CD4-positive, alpha-beta T cell treated with Interleukin-21 for 1 hour (primary cell): ENCODE data around the gene SYNPO2.

Source experiments
- DNase-seq: peaks from one replicate; pipeline ENCODE4 v3.0.0-alpha.2; 2020

The SYNPO2 gene

GRCh38 chr4:118884716-118885115 is 3.9 kb upstream of the SYNPO2 start:
- DNase-seq, result no peak

- DNase-seq, result no peak
Observed at GRCh38 chr4:118889312-118889691, 648 bp downstream of the SYNPO2 start.

GRCh38 chr4:118894034-118894433 is 5.4 kb downstream of the SYNPO2 start:
- no peak for DNase-seq

DNA sequence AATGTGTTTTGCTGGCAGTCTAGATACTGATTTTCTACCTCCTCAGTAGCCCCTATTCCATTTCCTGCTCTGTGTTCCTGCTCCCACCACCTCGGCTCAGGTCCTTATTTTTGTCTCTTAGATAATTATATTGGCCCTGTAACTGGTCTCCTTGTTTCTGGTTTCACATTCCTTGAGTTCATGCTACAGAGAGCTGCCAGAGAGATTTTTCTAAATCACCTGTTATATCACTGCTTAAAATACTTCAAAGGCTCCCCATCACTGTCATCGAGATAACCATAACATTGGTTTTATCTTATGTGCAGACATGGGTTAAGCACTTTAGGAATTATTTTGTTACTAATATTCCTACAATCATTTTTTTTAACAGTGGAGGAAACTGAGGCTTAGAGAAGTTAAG is 9.6 kb downstream of the SYNPO2 start:
- no peak for DNase-seq

- DNase-seq, result no peak
Observed at GRCh38 chr4:118898684-118899138, 10.1 kb downstream of the SYNPO2 start.

- DNase-seq, result no peak
Observed at GRCh38 chr4:118904418-118904817, 15.8 kb downstream of the SYNPO2 start.

GRCh38 chr4:118904935-118905334 is 16.3 kb downstream of the SYNPO2 start:
- no peak for DNase-seq

DNA sequence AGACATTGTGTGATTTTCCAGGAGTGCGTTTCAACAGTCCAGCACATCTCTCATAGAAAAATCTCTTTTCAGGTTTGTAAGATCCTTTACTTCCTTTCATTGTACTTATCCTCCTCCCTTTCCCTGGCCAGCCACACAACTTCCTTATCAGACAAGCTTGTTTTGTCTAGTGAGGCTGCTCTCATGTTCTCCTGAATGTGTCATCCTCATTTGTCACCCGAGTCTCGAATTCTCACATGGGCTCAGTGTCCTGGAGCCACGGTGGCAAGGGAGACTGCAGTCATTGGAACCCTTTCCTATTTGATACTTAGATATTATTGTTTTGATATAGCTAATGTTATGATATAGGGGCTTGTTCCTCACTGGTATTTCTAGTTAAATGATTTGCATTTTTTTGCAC is 16.9 kb downstream of the SYNPO2 start:
- DNase-seq, result no peak

DNA sequence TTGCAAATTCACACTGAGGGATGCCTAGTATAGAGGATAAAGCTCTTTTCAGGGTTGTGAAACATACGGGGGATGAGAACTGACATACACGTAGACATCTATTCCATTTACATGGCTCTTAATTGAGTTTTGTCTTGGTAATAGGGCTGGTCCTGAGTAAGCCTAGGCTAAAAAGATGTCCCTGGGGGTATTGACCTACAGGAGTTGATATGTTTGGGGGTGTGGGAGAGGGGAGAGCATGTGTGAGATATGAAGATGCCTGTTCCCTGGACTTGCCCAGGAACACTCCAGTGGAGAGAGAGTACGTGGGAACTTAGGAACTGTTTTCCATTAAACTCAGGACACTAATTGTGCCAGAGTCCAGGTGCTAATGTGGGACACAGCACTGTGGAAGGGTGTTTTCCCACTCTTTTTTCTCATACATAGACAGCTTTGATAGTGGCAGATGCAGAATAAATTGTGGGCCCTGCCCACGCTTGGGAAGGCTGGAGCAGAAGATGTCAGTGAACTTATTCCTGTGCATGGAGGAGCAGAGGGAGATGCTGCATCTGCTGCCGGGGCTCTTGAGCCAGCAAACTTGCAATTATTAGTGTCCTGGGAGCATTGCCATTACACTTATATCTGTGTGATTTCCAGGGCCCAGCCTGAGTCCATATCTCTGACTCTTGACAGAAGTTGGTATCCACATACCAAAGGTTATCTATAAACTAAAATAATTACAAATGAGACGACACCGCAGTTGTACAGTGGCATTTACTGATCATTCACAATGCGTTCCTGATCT is 20.7 kb downstream of the SYNPO2 start:
- DNase-seq, result no peak

- DNase-seq, result no peak
Observed at GRCh38 chr4:118910221-118910620, 21.6 kb downstream of the SYNPO2 start.

DNA sequence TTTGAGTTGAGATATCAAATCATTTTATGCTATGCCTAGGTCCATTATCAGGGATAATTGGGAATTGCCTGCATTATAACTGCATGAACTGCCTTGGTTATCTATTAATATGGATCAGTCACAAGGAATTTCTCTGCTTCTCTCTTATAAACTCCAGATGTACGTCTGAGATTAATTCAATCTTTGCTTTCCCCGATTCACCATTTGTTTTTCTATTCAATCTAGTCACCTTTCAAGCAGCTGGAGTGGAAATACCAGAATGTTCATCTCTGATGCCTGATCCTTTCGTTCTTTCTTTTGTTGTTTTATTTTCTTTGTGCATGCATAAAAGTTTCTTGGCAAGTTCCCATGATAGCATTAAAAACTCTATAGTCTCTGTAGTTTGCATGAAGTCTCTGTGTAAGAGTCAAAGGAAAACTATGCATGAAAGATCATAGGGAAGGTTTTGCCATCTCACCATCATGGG is 22.6 kb downstream of the SYNPO2 start:
- DNase-seq, result no peak

DNA sequence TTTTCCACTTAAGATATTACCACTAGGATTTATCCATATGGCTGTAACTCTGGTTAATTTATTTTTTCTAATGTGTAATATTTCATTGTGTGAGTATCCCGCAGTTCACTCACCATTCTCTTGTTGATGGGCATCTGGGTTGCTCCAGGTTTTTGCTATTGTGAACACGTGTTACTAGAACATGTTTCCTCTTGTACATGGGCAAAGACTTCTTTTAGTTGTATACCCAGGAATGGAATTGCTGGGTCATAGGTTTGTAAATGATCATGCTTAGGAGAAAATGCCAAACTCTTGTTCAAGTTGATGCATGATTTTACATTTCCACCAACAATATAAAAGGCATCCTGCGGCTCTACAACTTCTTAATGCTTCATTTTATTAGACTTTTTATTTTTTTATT is 26.8 kb downstream of the SYNPO2 start:
- no peak for DNase-seq

- no peak for DNase-seq
Observed at GRCh38 chr4:118916691-118917289, 28.1 kb downstream of the SYNPO2 start.

DNA sequence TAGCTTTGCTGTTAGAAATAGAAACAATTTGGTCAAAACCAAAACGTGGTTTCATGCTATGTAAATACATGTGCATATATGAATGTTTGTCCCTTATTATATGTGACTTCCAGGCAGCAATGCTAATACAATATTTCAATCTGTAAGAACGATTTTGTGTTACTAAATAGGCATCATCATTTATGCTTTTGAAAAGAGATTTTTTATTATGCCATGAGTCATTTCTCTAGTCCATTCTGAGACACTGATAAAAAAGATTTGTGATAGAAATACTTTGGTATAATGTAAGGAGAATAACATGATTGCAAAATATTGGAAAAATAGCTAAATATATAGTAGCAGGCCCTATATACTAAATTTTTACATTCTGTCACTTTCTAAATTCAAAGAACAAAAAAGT is 28.9 kb downstream of the SYNPO2 start:
- no peak for DNase-seq

- no peak for DNase-seq
Observed at GRCh38 chr4:118918388-118918787, 29.7 kb downstream of the SYNPO2 start.

- DNase-seq, result no peak
Observed at GRCh38 chr4:118920247-118920646, 31.6 kb downstream of the SYNPO2 start.

GRCh38 chr4:118921786-118922185 is 33.1 kb downstream of the SYNPO2 start:
- no peak for DNase-seq

DNA sequence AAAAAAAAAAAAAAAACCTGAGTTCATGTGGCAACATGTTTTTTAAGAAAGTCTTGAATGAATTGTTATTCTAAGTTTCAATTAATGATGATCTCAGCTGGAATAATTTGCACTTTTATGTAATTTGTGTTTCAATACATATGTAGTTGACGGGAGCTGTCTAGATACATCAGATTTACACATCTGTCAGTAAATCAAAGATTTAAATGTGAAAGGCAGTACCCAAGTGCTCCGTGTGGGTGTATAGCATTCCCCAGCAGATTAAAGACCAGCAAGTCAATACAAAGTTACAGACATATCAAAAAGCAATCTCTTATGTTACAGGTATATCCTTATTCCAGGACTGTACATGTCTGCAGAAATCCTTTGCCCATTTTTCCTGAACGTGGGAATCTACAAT is 35.2 kb downstream of the SYNPO2 start:
- DNase-seq, result no peak

DNA sequence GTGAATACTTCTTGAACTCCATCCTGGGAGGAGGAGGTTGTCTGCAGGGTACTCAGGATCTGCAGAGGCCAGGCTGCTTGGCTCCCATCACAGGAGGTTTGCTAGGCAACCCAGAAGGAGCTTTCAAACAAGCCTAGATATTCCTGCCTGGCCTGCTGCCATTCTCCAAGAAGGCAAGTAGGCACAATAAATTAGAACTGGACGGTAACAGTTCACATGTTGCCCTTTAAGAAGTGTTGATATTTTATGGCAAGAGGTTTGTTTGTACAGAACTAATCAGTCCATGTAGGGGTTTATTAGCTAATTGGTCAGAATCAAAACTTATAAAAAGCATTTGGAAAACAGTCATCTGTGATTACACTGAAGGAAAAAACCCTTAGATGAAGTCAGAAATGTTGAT is 39.3 kb downstream of the SYNPO2 start:
- no peak for DNase-seq

- no peak for DNase-seq
Observed at GRCh38 chr4:118930255-118930654, 41.6 kb downstream of the SYNPO2 start.

DNA sequence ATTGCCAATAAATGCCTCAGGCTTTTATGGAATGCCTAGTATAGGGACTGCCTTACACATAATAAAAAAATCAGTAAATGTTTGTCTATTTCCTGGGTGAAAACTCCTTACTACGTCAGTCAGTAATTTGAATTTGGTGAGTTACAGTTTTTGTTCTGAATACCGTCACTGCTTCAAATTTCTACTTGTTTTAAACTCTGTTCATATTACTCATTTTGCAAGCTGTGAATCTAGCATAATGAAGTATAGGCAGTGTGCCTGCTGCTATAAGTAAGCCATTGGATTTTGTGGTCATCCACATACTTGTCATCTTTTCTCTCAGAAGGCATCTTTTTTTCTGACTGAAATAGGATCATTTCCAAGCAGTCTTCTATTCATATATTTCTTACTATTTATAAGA is 43.1 kb downstream of the SYNPO2 start:
- no peak for DNase-seq

DNA sequence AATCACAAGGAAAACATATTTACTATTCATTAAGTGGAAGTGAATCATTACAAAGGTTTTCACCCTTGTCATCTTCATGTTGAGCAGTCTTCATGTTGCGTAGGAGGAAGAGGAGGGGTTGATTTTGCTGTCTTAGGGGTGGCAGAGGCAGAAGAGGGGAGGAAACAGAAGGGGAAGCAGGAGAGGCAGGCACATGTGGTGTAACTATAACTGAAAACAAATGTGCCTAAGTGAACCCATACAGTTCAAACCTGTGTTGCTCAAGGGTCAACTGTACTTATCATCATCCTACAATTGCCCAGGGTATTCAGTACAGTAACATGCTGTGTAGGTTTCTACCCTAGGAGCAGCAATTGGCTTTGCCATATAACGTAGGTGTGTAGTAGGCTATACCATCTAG is 47.2 kb downstream of the SYNPO2 start:
- DNase-seq, result no peak

- no peak for DNase-seq
Observed at GRCh38 chr4:118936406-118936805, 47.8 kb downstream of the SYNPO2 start.

- DNase-seq, result no peak
Observed at GRCh38 chr4:118939169-118939783, 50.6 kb downstream of the SYNPO2 start.
